GM18873 (cell line): ENCODE data around the gene SLITRK5.
A peak's percentile ranks its signal among the peaks of the same experiment; 100 is the strongest.

Experiments
- ATAC-seq: cut with Tn5 transposase; IDR thresholded peaks from one replicate; pipeline ENCODE4 v1.9.1; 2021; ENCODE audit warnings: mild to moderate bottlenecking, moderate library complexity, moderate number of reproducible peaks; ENCODE audit not compliant: unreplicated experiment, low FRiP score

Gene SLITRK5, protein sequence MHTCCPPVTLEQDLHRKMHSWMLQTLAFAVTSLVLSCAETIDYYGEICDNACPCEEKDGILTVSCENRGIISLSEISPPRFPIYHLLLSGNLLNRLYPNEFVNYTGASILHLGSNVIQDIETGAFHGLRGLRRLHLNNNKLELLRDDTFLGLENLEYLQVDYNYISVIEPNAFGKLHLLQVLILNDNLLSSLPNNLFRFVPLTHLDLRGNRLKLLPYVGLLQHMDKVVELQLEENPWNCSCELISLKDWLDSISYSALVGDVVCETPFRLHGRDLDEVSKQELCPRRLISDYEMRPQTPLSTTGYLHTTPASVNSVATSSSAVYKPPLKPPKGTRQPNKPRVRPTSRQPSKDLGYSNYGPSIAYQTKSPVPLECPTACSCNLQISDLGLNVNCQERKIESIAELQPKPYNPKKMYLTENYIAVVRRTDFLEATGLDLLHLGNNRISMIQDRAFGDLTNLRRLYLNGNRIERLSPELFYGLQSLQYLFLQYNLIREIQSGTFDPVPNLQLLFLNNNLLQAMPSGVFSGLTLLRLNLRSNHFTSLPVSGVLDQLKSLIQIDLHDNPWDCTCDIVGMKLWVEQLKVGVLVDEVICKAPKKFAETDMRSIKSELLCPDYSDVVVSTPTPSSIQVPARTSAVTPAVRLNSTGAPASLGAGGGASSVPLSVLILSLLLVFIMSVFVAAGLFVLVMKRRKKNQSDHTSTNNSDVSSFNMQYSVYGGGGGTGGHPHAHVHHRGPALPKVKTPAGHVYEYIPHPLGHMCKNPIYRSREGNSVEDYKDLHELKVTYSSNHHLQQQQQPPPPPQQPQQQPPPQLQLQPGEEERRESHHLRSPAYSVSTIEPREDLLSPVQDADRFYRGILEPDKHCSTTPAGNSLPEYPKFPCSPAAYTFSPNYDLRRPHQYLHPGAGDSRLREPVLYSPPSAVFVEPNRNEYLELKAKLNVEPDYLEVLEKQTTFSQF

DNA sequence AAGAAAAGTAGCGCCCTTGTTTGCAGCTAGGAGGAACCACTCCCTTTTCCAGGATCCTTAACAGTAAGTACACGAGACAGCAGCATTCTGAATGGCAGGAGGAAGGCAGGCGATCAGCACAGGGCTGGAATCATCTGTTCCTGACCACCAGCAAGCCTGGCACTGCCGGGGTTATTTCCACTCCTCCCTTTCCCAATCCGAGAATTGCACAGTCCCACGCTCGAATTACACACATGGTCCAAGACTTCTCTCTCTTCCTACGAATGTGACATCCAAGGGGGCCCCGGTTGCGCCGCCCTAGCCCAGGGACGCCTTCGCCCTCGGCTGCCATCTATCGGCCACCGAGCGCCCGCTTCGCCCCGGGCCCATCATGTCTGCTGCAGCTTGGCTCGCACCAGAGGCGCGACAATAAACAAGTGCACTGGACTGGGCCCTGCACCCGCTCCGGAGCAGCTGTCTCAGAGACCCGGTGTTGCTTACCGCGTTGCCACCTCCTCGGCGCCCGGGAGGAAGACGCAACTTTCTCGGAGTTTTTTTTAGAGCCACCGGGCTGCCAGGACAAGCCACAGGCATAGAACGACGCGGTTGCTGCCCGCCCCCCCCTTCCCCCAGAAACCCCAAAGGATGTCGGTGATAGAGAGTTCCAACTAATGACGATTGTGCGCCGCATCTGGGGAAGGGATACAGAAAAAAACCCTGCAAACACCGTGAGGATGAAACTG lies at the start of gene SLITRK5:
TSS of gene SLITRK5 (plus strand) at position 341 of the 722 bp plus-strand sequence. CDS start 4,018 bp downstream, outside the sequence.
- ATAC-seq, result peak; percentile 61

DNA sequence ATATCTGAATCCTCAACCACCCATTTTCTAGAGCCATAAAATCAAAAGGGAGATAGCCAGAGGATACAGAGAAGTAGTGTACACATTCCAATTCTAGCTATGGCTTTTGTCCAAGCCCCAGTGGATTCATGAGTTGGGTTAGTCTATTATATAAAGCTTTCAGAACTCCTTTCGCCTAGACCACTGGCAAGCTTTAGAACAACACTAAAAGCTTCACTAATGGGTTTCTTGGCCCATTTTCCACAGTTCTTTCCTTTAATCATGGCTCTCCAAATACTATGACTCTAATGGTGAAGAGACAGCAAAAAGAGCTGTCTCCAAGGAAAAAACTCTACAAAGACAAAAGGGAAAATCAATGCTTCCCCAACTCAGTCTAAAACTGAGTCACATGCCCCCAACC lies 48.2 kb upstream of the SLITRK5 start:
- no peak for ATAC-seq

DNA sequence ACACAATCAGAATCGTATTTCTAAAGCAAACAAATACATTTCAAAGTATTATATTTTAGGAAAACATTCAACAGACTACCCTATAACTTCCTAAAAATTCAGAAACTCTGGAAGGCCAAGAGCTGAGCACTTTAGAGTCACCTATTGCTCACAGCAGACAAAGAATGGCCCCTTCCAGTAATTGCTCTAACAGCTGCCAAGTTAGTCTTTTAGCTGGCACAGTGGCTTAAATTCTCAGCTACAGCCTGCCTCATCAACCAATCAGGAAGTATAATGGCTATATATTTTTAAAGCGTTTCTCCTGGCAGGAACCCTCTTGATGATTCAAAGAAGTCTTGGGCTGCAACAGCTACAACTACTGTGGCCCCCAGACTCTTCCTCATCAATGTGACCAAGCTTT lies 14.9 kb upstream of the SLITRK5 start:
- no peak for ATAC-seq

DNA sequence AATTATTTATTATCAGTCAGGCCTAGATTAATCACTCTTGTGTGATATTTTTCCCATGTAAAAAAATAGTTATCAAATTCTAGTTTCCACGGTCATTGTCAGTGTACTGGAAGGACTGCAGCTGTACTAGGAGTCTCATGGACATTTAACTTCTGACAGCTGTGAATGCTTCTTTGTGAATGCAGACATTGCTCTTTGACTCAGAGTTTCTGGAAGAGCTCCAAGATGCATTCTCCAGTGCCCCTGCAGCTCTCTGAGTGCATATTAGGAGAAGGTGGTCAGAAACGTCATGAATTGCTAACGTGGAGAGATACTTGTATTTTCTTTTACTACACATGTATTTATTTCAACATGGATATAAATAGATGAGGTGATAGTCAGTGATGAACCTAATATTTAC lies 9.7 kb upstream of the SLITRK5 start:
- no peak for ATAC-seq

DNA sequence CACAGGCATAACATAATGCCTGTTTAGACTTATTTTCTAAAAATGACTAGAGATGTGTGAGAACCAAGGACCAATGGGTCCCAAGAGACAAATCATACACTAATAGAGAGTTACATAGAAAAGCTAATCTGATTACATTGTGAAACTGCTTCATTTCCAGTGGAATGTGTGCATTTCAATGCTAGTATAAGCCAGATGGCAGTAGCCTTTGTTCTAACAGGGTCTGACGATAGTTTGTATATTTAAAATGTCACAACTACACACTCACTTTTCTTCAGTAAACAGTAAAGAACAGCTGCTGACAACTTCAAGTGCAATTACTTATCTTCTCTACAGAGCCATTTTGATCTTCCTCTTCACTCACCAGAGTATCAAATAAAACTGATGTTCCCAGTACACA lies 4.3 kb upstream of the SLITRK5 start:
- no peak for ATAC-seq

DNA sequence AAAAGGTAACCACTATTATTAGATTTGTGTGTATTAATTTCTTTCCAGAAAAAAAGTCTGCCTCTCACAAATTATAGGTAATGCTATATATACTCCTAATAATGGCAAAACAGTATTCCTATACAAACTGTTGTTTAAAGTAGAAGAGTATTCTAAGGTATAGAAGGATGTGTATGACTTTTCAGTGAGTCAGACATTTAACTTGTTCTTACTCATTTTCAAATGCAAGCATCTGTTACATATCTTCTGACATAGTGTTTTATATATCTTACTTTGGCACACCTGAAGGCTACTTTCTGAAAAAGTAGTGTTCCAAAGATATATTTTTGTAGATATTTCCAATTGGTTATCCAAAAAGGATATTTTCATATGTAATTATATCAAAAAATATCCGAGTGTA lies 3.5 kb upstream of the SLITRK5 start:
- no peak for ATAC-seq

DNA sequence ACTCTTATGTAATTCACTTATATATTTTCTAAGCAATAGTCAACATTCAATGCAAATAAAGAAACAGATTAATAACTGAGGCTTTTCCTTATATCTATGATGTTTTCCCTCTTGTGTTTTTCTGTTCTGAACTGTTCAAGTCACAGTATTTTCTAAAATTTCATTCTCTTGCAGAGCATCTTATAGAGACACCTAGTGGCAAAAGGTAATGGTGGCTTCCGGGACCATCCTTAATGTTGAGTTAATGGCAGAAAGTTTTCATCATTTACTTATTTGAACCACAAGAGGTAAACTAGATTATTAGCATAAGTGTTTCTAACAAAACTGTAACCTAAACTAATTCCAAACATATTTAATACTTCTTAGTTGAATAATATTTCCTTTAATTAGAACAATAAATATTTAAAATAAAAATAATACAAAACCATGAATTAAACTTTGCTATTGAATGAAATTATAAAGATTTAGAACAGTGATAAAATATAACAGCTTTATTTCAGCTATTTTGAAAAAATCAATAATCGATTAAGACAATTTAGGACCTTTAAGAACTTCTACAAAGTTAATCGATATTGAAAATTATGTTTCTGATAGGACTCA lies 1.7 kb upstream of the SLITRK5 start:
- ATAC-seq, result peak; percentile 50

DNA sequence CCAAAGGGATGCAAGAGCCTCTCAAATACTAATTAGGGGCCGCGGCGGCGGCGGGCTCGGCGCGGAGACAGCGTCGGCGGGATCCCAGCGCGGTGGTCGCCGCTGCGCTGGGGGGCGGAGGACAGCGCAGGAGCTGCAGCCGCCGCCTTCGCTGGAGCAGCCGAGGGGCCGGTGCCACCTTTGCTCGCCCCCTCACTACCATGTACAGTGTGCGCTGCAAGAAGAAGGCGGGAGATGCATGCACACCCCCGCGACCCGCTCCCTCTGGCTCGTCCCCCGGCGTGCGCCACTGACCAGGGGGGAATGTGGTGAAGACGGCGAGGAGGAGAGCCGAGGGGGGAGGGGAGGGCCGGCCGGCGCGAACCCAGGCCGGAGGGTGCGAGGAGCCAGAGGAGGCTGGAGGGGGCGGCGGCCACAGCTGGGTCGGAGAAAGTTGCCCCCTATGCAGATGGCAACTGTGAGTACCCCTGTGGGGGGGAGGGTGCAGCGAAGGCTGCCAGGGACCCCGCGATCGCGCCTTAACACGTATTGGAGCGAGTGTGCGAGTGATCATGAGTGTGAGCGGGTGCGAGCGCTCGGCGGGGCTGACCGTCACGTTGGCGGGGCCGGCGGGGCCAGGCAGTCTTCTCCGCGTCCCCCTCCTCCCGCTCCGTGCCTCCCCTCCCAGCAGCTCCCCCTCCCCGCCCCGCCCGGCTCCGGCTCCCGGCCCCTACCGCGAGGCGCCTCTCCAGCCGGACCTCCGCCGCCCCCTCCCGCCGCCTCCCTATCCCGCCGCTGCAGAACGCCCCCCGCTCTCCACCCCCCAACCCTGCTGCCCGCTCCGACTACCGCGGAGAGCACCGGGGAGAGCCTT lies 808 bp downstream of the SLITRK5 start:
- ATAC-seq, result no peak

DNA sequence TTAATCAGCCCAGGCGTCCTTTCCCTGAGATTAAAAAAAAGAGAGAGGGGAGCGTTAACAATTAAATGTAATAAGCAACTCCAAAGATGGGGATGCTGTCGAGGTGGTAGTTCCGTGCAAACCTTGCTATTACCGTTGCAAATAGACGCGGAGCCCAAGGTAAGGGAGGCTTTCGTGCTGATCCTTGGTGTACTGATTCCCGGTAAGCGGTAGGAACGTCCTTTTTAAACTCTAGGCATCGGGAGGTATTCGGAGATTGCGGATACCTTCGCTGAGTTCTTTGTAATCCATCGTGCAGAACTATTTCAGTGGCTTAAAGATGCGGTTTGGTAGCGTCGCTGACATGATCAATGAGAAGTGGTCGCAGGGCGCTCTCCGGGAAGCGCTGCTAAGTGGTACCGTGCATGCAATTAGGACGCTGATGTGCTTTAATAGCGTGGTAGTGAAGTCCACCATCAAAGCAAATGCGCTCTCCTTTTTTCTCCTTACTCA lies 3.1 kb downstream of the SLITRK5 start:
- ATAC-seq, result no peak

DNA sequence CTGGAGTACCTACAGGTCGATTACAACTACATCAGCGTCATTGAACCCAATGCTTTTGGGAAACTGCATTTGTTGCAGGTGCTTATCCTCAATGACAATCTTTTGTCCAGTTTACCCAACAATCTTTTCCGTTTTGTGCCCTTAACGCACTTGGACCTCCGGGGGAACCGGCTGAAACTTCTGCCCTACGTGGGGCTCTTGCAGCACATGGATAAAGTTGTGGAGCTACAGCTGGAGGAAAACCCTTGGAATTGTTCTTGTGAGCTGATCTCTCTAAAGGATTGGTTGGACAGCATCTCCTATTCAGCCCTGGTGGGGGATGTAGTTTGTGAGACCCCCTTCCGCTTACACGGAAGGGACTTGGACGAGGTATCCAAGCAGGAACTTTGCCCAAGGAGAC lies 4.7 kb downstream of the SLITRK5 start:
- no peak for ATAC-seq

DNA sequence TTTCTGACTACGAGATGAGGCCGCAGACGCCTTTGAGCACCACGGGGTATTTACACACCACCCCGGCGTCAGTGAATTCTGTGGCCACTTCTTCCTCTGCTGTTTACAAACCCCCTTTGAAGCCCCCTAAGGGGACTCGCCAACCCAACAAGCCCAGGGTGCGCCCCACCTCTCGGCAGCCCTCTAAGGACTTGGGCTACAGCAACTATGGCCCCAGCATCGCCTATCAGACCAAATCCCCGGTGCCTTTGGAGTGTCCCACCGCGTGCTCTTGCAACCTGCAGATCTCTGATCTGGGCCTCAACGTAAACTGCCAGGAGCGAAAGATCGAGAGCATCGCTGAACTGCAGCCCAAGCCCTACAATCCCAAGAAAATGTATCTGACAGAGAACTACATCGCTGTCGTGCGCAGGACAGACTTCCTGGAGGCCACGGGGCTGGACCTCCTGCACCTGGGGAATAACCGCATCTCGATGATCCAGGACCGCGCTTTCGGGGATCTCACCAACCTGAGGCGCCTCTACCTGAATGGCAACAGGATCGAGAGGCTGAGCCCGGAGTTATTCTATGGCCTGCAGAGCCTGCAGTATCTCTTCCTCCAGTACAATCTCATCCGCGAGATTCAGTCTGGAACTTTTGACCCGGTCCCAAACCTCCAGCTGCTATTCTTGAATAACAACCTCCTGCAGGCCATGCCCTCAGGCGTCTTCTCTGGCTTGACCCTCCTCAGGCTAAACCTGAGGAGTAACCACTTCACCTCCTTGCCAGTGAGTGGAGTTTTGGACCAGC lies 5.3 kb downstream of the SLITRK5 start:
- ATAC-seq, result no peak

DNA sequence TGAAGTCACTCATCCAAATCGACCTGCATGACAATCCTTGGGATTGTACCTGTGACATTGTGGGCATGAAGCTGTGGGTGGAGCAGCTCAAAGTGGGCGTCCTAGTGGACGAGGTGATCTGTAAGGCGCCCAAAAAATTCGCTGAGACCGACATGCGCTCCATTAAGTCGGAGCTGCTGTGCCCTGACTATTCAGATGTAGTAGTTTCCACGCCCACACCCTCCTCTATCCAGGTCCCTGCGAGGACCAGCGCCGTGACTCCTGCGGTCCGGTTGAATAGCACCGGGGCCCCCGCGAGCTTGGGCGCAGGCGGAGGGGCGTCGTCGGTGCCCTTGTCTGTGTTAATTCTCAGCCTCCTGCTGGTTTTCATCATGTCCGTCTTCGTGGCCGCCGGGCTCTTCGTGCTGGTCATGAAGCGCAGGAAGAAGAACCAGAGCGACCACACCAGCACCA lies 5.9 kb downstream of the SLITRK5 start:
- ATAC-seq, result no peak

DNA sequence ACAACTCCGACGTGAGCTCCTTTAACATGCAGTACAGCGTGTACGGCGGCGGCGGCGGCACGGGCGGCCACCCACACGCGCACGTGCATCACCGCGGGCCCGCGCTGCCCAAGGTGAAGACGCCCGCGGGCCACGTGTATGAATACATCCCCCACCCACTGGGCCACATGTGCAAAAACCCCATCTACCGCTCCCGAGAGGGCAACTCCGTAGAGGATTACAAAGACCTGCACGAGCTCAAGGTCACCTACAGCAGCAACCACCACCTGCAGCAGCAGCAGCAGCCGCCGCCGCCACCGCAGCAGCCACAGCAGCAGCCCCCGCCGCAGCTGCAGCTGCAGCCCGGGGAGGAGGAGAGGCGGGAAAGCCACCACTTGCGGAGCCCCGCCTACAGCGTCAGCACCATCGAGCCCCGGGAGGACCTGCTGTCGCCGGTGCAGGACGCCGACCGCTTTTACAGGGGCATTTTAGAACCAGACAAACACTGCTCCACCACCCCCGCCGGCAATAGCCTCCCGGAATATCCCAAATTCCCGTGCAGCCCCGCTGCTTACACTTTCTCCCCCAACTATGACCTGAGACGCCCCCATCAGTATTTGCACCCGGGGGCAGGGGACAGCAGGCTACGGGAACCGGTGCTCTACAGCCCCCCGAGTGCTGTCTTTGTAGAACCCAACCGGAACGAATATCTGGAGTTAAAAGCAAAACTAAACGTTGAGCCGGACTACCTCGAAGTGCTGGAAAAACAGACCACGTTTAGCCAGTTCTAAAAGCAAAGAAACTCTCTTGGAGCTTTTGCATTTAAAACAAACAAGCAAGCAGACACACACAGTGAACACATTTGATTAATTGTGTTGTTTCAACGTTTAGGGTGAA lies 6.6 kb downstream of the SLITRK5 start:
- no peak for ATAC-seq

DNA sequence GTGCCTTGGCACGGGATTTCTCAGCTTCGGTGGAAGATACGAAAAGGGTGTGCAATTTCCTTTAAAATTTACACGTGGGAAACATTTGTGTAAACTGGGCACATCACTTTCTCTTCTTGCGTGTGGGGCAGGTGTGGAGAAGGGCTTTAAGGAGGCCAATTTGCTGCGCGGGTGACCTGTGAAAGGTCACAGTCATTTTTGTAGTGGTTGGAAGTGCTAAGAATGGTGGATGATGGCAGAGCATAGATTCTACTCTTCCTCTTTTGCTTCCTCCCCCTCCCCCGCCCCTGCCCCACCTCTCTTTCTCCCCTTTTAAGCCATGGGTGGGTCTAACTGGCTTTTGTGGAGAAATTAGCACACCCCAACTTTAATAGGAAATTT lies 7.2 kb downstream of the SLITRK5 start:
- ATAC-seq, result no peak

DNA sequence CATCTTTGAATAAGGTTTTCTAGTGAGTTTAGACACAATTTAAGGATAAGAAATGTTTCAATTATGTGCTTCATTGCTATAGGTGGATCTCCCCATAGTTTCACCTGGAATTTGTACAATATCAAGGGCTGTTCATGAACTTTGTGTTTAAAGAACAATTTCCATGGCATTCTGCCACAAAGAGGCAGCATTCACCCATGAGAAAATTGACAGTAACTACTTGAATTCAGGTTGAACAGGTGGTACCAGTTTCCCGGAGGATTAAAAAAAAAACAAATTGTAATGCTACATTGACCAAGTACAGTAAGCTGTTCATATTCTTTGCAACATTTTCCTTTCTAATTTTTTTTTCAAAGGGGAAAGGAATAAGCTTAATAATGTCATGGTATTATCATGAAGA lies 9.1 kb downstream of the SLITRK5 start:
- no peak for ATAC-seq

DNA sequence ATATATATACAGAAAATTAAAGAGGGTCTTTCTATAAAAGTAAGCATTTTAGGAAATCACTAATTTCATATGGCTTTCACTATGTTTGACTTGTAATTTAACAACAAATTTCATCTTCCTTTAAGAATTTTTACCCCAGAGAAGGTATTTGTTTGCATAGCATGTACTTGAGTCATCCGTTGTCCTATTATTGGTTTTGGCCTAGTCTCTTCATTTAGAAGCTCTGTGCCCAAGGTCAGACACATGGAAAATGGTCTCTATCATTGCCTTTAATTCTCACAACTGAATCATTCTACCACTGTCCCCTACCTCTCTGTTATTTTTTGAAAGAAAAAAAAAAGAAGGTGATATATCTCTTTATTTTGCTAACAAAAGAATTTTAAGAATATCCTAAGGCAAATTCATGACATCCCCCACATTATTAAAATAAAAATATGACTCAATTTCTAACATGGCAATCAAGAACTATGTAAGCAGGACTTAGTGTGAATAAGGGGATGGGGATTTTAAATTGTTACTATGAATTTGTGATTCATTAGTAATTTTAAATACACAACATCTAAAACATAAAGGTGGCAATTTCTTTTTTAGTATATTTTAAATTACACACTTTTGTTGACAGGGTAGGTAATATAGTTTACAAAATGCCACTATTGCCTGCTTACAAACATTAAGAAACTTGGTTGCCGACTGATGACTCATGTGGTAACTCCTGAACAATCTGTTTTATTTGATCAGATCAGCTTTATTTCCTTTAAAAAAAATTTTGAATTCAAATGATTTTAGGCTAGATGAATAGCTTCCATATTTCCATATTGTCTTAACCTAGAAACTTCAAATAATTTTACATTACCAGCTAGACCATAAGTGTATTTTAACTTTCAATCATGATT lies 13.9 kb downstream of the SLITRK5 start:
- no peak for ATAC-seq

DNA sequence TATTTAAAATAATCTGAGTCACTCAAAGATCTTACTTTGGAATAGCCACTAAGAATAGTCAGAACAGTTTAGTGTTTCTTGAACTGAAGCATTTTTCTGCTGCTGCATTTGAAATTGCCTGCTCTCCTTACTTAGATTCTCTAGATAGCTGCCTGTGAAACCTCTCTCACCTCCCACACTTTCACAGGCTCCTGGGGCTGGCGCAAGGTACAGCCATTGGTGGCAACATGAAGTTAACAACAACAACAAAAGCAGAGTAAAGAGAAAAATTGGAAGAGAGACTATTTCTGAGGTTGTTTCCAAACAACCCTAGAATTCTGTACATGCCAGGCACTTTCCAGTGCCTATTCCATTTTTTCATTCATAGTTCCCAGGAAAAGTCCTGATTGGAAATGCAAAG lies 25.3 kb downstream of the SLITRK5 start:
- no peak for ATAC-seq
